ENCODE data around the gene ATP6V1G1. TPM values are rescaled to one million over a fixed set of nuclear protein-coding genes. Genes with fewer than 3 reads are reported as not detected.

The ATP6V1G1 gene
- total RNA-seq, 3 donors from 2014 or later, result 55.3 to 74.5 (median 69.9) TPM

- intact Hi-C loops (cut with DNase I, micrococcal nuclease), result no loop called here
- TF ChIP-seq CTCF (IDR thresholded peaks at IDR 0.05), result no peak
- Histone ChIP-seq H3K9me3 (no peaks in the 10 kb centered on the region), H3K4me1 (ENCODE audit: low read depth) (no peaks in the 10 kb centered on the region), H3K4me3 (no peak overlapping the region), H3K36me3 (ENCODE audit: low read depth) (no peaks in the 10 kb centered on the region)
- DNase-seq (no peak), ATAC-seq (no peak)
These were observed 17.4 kb downstream of the ATP6V1G1 start for GRCh38 chr9:114604989-114605388.

- intact Hi-C loops (cut with DNase I, micrococcal nuclease), result no loop called here
- TF ChIP-seq CTCF (IDR thresholded peaks at IDR 0.05), result no peak
- H3K4me3 ChIP-seq, result no peak overlapping the region
- no peak for DNase-seq
- no peaks in the 10 kb centered on the region for H3K4me1 ChIP-seq (ENCODE audit: low read depth)
- no peaks in the 10 kb centered on the region for H3K9me3 ChIP-seq
- no peak for ATAC-seq
- no peaks in the 10 kb centered on the region for H3K36me3 ChIP-seq (ENCODE audit: low read depth)
These were observed 18.5 kb downstream of the ATP6V1G1 start for GRCh38 chr9:114606068-114606467.

GRCh38 chr9:114606597-114607207 is 19.1 kb downstream of the ATP6V1G1 start:
- intact Hi-C loops (cut with DNase I, micrococcal nuclease), result no loop called here

GRCh38 chr9:114607671-114608524 is 20.3 kb downstream of the ATP6V1G1 start:
- no peaks in the 10 kb centered on the region for H3K36me3 ChIP-seq (ENCODE audit: low read depth)
- no peak overlapping the region for H3K4me3 ChIP-seq
- H3K9me3 ChIP-seq, result no peaks in the 10 kb centered on the region
- DNase-seq (no peak), ATAC-seq (no peak)
- intact Hi-C loops (cut with DNase I, micrococcal nuclease), result no loop called here
- H3K4me1 ChIP-seq (ENCODE audit: low read depth), result peaks cover 8% of the 10 kb centered on the region
- no peak for TF ChIP-seq CTCF (IDR thresholded peaks at IDR 0.05)

More at GRCh38 chr9:114606597-114607207, 19.1 kb downstream of the ATP6V1G1 start:
- no peak for TF ChIP-seq CTCF (IDR thresholded peaks at IDR 0.05)
- DNase-seq (no peak), ATAC-seq (no peak)
- no peak overlapping the region for H3K4me3 ChIP-seq
- H3K9me3 ChIP-seq, result no peaks in the 10 kb centered on the region
- H3K36me3 ChIP-seq (ENCODE audit: low read depth), result no peaks in the 10 kb centered on the region
- no peaks in the 10 kb centered on the region for H3K4me1 ChIP-seq (ENCODE audit: low read depth)

- Histone ChIP-seq H3K36me3 (ENCODE audit: low read depth) (no peaks in the 10 kb centered on the region), H3K4me1 (ENCODE audit: low read depth) (peaks cover 10% of the 10 kb centered on the region), H3K4me3 (no peak overlapping the region), H3K9me3 (no peaks in the 10 kb centered on the region)
- DNase-seq (no peak), ATAC-seq (no peak)
- no peak for TF ChIP-seq CTCF (IDR thresholded peaks at IDR 0.05)
- intact Hi-C loops (cut with DNase I, micrococcal nuclease), result no loop called here
These were observed 20.9 kb downstream of the ATP6V1G1 start for GRCh38 chr9:114608525-114608796.
